ENCODE data around the gene LCMT1.
A peak's percentile ranks its signal among the peaks of the same experiment; 100 is the strongest.
"Not testable (repeated sequence)": the region's sequence is repeated elsewhere in the genome, so short reads cannot be mapped to it uniquely, and the experiment has no call there.

The LCMT1 gene

GRCh38 chr16:25174285-25174684 is 62.7 kb downstream of the LCMT1 start:
- DNase-seq: no peak
- in situ Hi-C loops (cut with HindIII; ENCODE audit: low pct_ligation_motif_present, low pct_unique_long_range_greater_than_20kb, low sequenced_read_pairs): no loop called here

GRCh38 chr16:25176136-25176535 is 64.6 kb downstream of the LCMT1 start:
- in situ Hi-C loops (cut with HindIII; ENCODE audit: low pct_ligation_motif_present, low pct_unique_long_range_greater_than_20kb, low sequenced_read_pairs): no loop called here
- DNase-seq: no peak

- no peak for DNase-seq
- in situ Hi-C loops (cut with HindIII; ENCODE audit: low pct_ligation_motif_present, low pct_unique_long_range_greater_than_20kb, low sequenced_read_pairs): no loop called here
These were observed 65.9 kb downstream of the LCMT1 start for GRCh38 chr16:25177512-25177830.

GRCh38 chr16:25177831-25178688 is 66.5 kb downstream of the LCMT1 start:
- in situ Hi-C loops (cut with HindIII; ENCODE audit: low pct_ligation_motif_present, low pct_unique_long_range_greater_than_20kb, low sequenced_read_pairs): no loop called here
- no peak for DNase-seq

- in situ Hi-C loops (cut with HindIII; ENCODE audit: low pct_ligation_motif_present, low pct_unique_long_range_greater_than_20kb, low sequenced_read_pairs): not testable (repeated sequence)
These were observed 69.7 kb downstream of the LCMT1 start for GRCh38 chr16:25181236-25181635.

GRCh38 chr16:25184771-25185170 is 73.2 kb downstream of the LCMT1 start:
- no peak for DNase-seq
- in situ Hi-C loops (cut with HindIII; ENCODE audit: low pct_ligation_motif_present, low pct_unique_long_range_greater_than_20kb, low sequenced_read_pairs): no loop called here

More at GRCh38 chr16:25181236-25181635, 69.7 kb downstream of the LCMT1 start:
- DNase-seq: not testable (repeated sequence)

GRCh38 chr16:25187491-25187795 is 75.9 kb downstream of the LCMT1 start:
- in situ Hi-C loops (cut with HindIII; ENCODE audit: low pct_ligation_motif_present, low pct_unique_long_range_greater_than_20kb, low sequenced_read_pairs): no loop called here
- DNase-seq: no peak

DNA sequence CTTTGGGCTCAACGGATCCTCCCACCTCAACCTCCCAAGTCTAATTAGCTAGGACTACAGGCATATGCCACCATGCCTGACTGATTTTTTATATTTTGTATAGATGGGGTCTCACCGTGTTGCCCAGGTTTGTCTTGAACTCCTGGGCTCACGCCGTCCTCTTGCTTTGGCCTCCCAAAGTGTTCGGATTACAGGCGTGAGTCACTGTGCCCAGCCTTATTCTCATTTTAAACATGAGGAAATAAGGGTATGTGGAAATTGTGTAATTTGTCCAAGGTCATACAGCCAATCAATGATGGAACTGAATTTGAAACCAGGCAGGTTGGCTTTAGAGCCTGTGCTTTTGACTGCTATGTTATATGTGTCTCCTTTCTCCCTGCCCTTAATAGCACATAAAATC is 77.8 kb downstream of the LCMT1 start:
- no peak for DNase-seq
- in situ Hi-C loops (cut with HindIII; ENCODE audit: low pct_ligation_motif_present, low pct_unique_long_range_greater_than_20kb, low sequenced_read_pairs): no loop called here

DNA sequence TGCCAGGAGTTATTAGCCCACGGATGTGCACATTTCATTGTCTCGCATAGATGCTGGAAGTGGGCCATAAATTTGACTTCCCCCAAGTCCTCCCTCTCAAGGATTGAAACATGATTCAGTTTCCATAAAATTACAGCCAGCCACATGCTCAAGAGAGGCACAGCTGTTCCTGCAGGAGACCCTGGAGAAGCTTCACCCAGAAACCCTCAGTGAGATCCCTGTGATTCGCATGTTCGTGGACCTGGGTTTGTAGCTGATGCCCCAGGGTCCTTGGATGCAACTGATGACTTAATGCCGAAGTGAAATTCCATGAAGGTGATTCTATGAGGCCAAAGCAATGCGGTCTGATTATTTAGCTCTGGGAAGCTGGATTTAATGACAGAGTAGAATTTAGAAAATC is 80.6 kb downstream of the LCMT1 start:
- no peak for DNase-seq
- in situ Hi-C loops (cut with HindIII; ENCODE audit: low pct_ligation_motif_present, low pct_unique_long_range_greater_than_20kb, low sequenced_read_pairs): no loop called here

DNA sequence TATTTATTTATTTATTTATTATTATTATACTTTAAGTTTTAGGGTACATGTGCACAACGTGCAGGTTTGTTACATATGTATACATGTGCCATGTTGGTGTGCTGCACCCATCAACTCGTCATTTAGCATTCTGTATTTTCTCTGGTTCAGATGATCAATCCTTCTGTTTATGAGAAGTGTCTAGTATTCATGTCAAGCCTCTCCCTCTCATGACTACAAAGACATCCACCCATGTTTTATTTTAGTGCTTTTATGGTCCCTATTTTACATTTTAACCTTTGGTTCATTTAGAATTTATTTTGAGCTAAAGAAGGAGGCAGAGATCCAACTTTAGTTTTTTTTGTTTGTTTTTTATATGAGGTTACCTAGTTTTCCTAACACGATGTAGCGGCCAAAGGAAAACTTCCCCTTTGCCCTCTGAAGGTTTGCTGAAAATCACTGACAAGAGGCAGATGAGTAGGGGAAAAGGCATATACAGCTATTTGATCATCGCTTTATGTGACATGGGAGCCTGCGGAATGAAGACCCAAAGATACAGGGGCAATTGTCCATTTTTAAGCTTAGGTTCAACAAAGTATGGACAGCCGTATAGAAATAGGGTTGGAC is 82.8 kb downstream of the LCMT1 start:
- in situ Hi-C loops (cut with HindIII; ENCODE audit: low pct_ligation_motif_present, low pct_unique_long_range_greater_than_20kb, low sequenced_read_pairs): no loop called here
- no peak for DNase-seq

GRCh38 chr16:25198021-25198420 is 86.5 kb downstream of the LCMT1 start:
- in situ Hi-C loops (cut with HindIII; ENCODE audit: low pct_ligation_motif_present, low pct_unique_long_range_greater_than_20kb, low sequenced_read_pairs): no loop called here
- no peak for DNase-seq

DNA sequence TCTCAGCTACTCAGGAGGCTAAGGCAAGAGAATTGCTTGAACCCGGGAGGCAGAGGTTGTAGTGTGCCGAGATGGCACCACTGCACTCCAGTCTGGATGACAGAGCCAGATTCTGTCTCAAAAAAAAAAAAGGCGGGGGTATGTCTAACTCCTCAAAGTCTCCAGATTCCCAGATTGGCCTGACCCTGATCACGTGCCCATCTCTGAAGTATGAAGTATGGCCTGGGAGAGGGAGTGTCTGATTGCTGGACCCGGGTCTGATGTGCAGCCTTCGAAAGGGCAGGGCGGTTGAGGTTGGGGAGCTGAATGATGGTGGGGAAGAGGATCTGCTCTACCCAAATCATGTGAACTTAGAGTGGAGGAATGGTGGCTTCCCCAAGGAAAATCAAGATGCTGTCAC is 87.9 kb downstream of the LCMT1 start:
- in situ Hi-C loops (cut with HindIII; ENCODE audit: low pct_ligation_motif_present, low pct_unique_long_range_greater_than_20kb, low sequenced_read_pairs): no loop called here
- DNase-seq: no peak

- DNase-seq: peak; percentile 89
- in situ Hi-C loops (cut with HindIII; ENCODE audit: low pct_ligation_motif_present, low pct_unique_long_range_greater_than_20kb, low sequenced_read_pairs): no loop called here
These were observed 99.2 kb downstream of the LCMT1 start for GRCh38 chr16:25210758-25211157.

DNA sequence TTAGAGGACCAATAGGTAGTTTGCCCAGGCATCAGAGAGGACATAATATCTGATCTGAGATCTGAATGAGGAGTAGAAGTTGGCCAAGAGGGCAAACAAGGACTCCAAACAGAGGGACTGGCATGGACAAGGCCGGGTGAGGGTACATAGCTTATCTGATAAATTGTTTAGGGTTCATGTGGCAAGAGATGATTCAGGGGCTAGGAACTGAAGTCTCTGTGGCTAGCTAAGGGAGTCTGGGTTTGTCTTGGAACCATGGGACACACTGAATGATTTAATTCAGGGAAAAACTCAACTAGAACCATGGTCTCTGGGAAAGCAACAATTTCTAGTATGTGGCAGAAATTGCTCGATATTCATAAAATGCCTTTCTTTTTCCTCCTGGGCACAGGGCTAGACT is 101.1 kb downstream of the LCMT1 start:
- in situ Hi-C loops (cut with HindIII; ENCODE audit: low pct_ligation_motif_present, low pct_unique_long_range_greater_than_20kb, low sequenced_read_pairs): no loop called here
- DNase-seq: no peak

DNA sequence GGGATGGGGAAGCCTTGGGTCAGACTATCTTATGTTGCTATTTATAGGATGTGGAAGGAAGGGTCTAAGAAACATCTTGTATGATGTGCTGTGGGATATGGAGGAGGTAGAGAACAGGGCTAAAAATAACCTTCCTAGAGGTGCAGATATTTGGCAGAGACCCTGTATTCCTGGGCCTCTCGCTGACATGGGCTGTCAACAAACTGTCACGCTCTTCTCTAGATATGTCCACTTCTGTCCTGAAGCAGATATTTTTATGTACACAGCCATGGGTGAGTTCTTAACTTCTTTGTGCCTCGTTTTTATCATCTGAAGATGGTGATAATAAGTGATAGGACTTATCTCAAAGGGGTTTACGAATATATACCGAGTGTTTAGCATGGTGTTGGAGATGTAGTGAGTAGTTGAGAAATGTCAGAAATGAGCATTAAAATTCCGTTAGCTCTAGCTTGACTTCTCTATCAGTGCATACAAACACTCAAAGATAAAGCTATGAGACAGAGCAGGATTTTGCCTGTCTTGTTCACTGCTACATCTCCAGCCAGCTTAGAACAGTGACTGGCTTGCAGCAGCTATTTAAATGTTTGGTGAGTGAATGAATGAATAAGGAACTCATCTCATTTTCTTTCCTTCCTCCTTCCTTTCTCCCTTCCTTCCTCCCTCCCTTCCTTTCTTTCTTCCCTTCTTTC is 102.3 kb downstream of the LCMT1 start:
- in situ Hi-C loops (cut with HindIII; ENCODE audit: low pct_ligation_motif_present, low pct_unique_long_range_greater_than_20kb, low sequenced_read_pairs): no loop called here
- DNase-seq: no peak

GRCh38 chr16:25217112-25217511 is 105.6 kb downstream of the LCMT1 start:
- DNase-seq: no peak
- in situ Hi-C loops (cut with HindIII; ENCODE audit: low pct_ligation_motif_present, low pct_unique_long_range_greater_than_20kb, low sequenced_read_pairs): no loop called here

DNA sequence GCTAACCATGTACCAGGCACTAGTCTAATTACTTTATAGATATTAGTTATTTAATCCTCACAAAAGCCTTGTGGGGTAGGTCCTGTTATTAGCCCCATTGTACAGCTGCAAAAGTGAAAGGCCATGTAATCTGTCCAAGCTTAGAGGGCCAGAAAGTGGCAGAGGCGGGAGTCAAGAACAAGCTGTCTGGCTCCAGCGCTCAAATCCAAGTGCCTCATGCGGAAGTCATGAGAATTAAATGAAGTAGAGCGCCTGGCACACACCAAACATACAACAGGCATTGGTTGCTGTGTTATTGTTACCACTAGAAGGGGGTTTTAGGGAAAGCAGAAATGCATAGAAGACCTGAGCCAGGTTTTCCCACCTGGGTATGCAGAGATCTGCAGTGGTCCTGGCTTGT is 106.4 kb downstream of the LCMT1 start:
- in situ Hi-C loops (cut with HindIII; ENCODE audit: low pct_ligation_motif_present, low pct_unique_long_range_greater_than_20kb, low sequenced_read_pairs): no loop called here
- no peak for DNase-seq

DNA sequence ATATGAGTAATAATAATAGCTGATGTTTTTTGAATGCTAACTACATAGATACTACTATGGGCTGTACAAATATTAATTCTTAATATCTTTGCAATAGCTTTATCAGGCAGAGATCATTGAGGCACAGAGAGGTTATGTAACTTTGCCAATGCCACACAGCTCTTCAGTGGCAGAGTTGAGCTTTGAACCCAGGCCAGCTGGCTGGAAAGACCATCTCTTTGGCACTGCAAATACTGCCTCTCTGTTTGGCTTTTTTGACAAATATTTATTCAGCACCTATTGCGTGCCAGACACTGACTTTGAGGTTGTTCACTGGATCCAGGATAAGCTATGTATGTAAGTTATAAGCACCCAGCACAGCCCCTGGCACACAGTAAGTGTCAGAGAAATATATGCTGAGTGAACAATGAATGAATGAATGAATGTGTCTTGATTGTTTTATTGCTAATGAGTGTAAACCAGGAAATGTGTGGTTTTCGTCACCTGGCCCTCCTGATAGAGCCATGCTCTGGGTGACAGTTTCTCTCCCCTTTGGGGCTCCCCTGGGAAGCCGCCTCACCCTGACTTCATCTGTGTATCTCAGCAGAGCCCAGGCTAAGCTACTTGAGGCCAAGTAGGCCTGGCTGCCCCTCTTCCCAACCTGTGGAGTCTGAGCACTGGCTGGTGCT is 107.7 kb downstream of the LCMT1 start:
- in situ Hi-C loops (cut with HindIII; ENCODE audit: low pct_ligation_motif_present, low pct_unique_long_range_greater_than_20kb, low sequenced_read_pairs): no loop called here
- no peak for DNase-seq

DNA sequence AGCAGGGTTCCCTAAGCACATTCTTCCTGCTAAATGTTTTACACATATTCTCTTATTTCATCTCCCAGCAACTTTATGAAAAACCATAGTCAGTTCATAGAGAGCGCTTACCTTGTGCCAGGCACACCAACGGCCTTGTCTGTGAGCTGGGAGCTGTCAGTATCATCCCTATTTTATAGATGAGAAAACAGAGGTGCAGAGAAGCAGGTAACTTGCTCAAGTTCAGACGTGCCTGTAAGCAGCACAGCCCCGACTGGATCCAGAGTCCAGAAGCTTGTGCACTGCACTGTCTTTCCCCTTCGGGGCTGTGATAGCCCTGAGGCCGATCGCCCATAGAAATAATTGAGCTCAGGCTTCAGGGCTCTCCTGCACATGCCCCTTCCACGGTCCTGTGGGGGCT is 111.4 kb downstream of the LCMT1 start:
- in situ Hi-C loops (cut with HindIII; ENCODE audit: low pct_ligation_motif_present, low pct_unique_long_range_greater_than_20kb, low sequenced_read_pairs): no loop called here
- no peak for DNase-seq
